CD8-positive, alpha-beta memory T cell (primary cell): ENCODE measurements around the gene BBS9. TPM values are rescaled to one million over a fixed set of nuclear protein-coding genes. Genes with fewer than 3 reads are reported as not detected.
"Not testable (repeated sequence)": the region's sequence is repeated elsewhere in the genome, so short reads cannot be mapped to it uniquely, and the experiment has no call there.

Experiments used
- CTCF ChIA-PET: fragments of 350-600 bp; sonication (Branson Sonifier 250); formaldehyde crosslinking; loops from one replicate; lab custom pipeline; 2021; ENCODE audit warnings: antibody characterized with exemption; lab: Charles Lee
- POLR2A ChIA-PET: fragments of 350-600 bp; sonication (Branson Sonifier 250); formaldehyde crosslinking; loops from one replicate; lab custom pipeline; 2021; ENCODE audit warnings: antibody characterized with exemption; lab: Charles Lee
- DNase-seq, 5 donors: peaks; one replicate each; pipeline versions ENCODE4 v3.0.0 to v3.0.0-alpha.2; 2020 to 2022; ENCODE audit warnings: mixed read lengths in 1 of 5
- H3K27ac ChIP-seq: one replicate; pipeline ENCODE4 v1.7.0; 2013; ENCODE audit warnings: low read depth, mild to moderate bottlenecking, low read length, moderate library complexity
- H3K27me3 ChIP-seq: 2 replicates; pipeline ENCODE4 v1.7.0; 2013; ENCODE audit warnings: low read length, mild to moderate bottlenecking; ENCODE audit not compliant: insufficient read depth, poor library complexity, severe bottlenecking
- H3K36me3 ChIP-seq: 2 replicates; pipeline ENCODE4 v1.7.0; 2013; ENCODE audit warnings: mild to moderate bottlenecking, low read length, moderate library complexity; ENCODE audit not compliant: insufficient read depth
- H3K4me1 ChIP-seq: 2 replicates; pipeline ENCODE4 v1.7.0; 2013; ENCODE audit warnings: mild to moderate bottlenecking, low read length, moderate library complexity; ENCODE audit not compliant: insufficient read depth
- H3K4me3 ChIP-seq: 2 replicates; pipeline ENCODE4 v1.7.0; 2013; ENCODE audit warnings: mild to moderate bottlenecking, low read length
- H3K9me3 ChIP-seq: 2 replicates; pipeline ENCODE4 v1.7.0; 2013; ENCODE audit warnings: mild to moderate bottlenecking, low read length
- H3K27ac Mint-ChIP-seq, 8 donors: one replicate each; pipeline ENCODE4 v1.8.0; 2020 to 2021; ENCODE audit warnings: mixed read lengths in 8 of 8, mild to moderate bottlenecking in 6 of 8, inconsistent platforms in 3 of 8, moderate library complexity in 3 of 8
- H3K27me3 Mint-ChIP-seq, 2 donors: one replicate each; pipeline ENCODE4 v1.8.0; 2020 to 2021; ENCODE audit warnings: mixed read lengths in 2 of 2, mild to moderate bottlenecking in 1 of 2, moderate library complexity in 1 of 2
- H3K36me3 Mint-ChIP-seq, 3 donors: one replicate each; pipeline ENCODE4 v1.8.0; 2020 to 2021; ENCODE audit warnings: mixed read lengths in 3 of 3, inconsistent platforms in 1 of 3, mild to moderate bottlenecking in 1 of 3
- H3K4me1 Mint-ChIP-seq, 3 donors: one replicate each; pipeline ENCODE4 v1.8.0; 2020 to 2021; ENCODE audit warnings: mixed read lengths in 3 of 3, inconsistent platforms in 1 of 3, mild to moderate bottlenecking in 1 of 3
- H3K4me3 Mint-ChIP-seq, 7 donors: one replicate each; pipeline ENCODE4 v1.8.0; 2020 to 2021; ENCODE audit warnings: mixed read lengths in 7 of 7, mild to moderate bottlenecking in 6 of 7, moderate library complexity in 4 of 7, inconsistent platforms in 2 of 7
- H3K9me3 Mint-ChIP-seq, 5 donors: one replicate each; pipeline ENCODE4 v1.8.0; 2020 to 2022; ENCODE audit warnings: mixed read lengths in 5 of 5, mild to moderate bottlenecking in 3 of 5, moderate library complexity in 2 of 5, inconsistent platforms in 1 of 5
- polyA plus RNA-seq: library from polyadenylated mRNA; unstranded; fragments of 300-500 nt; fragmentation: Illumina TruSeq; gene quantifications from one replicate; pipeline ENCODE4 v1.2.3, GENCODE V29; 2021
- total RNA-seq, 2 experiments: library from RNA; stranded (reverse); gene quantifications; one replicate each; pipeline ENCODE4 v1.2.3, GENCODE V29; 2021

Gene BBS9
- total and polyA plus RNA-seq, 3 experiments from 2014 or later: 10.0 to 14.6 (median 11.1) TPM

DNA sequence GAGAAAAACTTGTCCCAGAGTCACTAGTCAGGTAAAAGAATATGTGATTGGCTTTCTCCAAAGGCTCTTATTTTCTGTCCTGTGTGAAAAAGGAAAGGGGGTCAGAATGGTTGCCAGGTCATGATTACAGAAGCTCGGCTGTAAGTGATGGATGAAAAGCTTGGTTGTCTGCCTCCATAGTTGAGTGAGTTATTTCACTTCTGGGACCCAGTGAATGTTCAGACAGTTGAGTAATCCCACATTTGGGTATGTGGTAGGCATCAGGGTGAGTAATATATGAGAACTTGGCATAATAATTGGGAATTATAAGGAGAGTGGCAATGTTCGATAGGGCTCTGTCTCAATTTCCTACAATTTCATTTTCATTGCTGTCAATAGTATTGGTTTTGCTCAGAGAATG is 72.5 kb downstream of the BBS9 start:
- no peaks in the 10 kb centered on the region for H3K9me3 ChIP-seq
- CTCF ChIA-PET: no interaction called here
- no peak overlapping the region for H3K4me3 ChIP-seq
- H3K27ac ChIP-seq: no peak overlapping the region
- no peaks in the 10 kb centered on the region for H3K27me3 ChIP-seq
- Mint-ChIP-seq H3K36me3 (peaks cover 6 to 13% (median 11%) of the 10 kb centered on the region in 3 donors), H3K4me3 (no peak overlapping the region), H3K4me1 (peaks cover 3 to 9% (median 6%) of the 10 kb centered on the region in 3 donors), H3K27ac (no peak overlapping the region), H3K27me3 (no peaks in the 10 kb centered on the region), H3K9me3 (peaks cover 0 to 2% (median 0%) of the 10 kb centered on the region in 5 donors)
- no peaks in the 10 kb centered on the region for H3K36me3 ChIP-seq
- DNase-seq: no peak
- POLR2A ChIA-PET: no interaction called here
- no peaks in the 10 kb centered on the region for H3K4me1 ChIP-seq

DNA sequence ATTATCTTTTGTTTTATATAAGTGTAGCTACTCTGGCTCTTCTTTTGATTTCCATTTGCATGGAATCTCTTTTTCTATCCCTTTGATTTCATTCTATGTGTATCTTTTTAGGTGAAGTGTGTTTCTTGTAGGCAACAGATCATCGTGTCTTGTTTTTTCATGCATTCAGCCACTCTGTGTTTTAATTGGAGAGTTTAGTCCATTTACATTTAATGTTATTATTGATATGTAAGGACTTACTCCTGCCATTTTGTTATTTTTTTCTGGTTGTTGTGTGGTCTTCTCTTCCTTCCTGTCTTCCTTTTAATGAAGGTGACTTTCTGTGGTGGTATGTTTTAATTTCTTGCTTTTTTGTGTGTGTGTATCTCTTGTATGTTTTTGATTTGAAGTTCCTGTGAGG is 81.6 kb downstream of the BBS9 start:
- Mint-ChIP-seq H3K27me3 (no peaks in the 10 kb centered on the region), H3K4me1 (no peaks in the 10 kb centered on the region), H3K9me3 (peaks cover 30 to 44% (median 39%) of the 10 kb centered on the region in 5 donors), H3K4me3 (no peak overlapping the region), H3K27ac (no peak overlapping the region), H3K36me3 (peaks cover 29 to 76% (median 57%) of the 10 kb centered on the region in 3 donors)
- CTCF ChIA-PET: no interaction called here
- Histone ChIP-seq H3K9me3 (no peaks in the 10 kb centered on the region), H3K4me3 (no peak overlapping the region), H3K27ac (no peak overlapping the region), H3K27me3 (no peaks in the 10 kb centered on the region), H3K4me1 (no peaks in the 10 kb centered on the region), H3K36me3 (peaks cover 4% of the 10 kb centered on the region)
- POLR2A ChIA-PET: no interaction called here
- DNase-seq: no peak

DNA sequence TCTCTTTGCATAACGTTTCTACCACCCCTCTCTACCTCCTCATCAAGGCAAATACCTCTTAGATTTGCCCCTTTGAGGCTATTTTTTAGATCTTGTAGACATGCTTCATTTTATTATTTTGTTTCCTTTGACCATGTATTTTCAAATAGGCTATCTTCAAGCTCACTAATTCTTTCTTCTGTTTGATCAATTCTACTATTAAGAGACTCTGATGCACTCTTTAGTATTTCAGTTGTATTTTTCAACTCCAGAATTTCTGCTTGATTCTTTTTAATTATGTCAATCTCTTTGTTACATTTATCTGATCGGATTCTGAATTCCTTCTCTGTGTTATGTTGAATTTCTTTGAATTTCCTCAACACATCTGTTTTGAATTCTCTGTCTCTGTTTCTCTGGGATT is 82.8 kb downstream of the BBS9 start:
- POLR2A ChIA-PET: no interaction called here
- Mint-ChIP-seq H3K36me3 (peaks cover 29 to 76% (median 59%) of the 10 kb centered on the region in 3 donors), H3K27ac (no peak overlapping the region), H3K9me3 (peaks cover 30 to 44% (median 39%) of the 10 kb centered on the region in 5 donors), H3K4me1 (no peaks in the 10 kb centered on the region), H3K4me3 (no peak overlapping the region), H3K27me3 (no peaks in the 10 kb centered on the region)
- CTCF ChIA-PET: no interaction called here
- Histone ChIP-seq H3K36me3 (peaks cover 4% of the 10 kb centered on the region), H3K27ac (no peak overlapping the region), H3K4me1 (no peaks in the 10 kb centered on the region), H3K9me3 (no peaks in the 10 kb centered on the region), H3K4me3 (no peak overlapping the region), H3K27me3 (no peaks in the 10 kb centered on the region)
- DNase-seq: no peak

DNA sequence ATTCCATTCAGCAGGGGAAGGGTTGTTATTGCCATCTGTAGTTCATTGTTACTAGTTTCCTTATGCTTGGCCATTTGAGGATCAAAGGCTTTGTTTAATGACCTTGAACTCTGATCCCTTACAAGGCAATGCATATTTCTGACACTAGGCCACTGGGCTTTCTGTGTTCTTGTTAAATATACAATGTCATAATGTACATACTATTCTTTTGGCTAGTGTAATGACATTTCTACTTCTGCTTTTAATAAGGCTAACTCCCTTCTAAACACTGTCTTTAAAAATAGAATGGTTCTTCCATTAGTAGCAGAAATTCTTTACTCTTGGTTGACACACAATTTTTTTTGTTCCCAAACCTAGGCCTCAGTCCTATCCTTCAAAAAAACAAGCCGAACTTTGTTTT is 86.6 kb downstream of the BBS9 start:
- CTCF ChIA-PET: interaction anchor here (0.6 kb wide), 1 partner anchor 131 kb away, joined by 3 read pairs; no protein-coding TSS in a partner anchor
- Mint-ChIP-seq H3K4me1 (no peaks in the 10 kb centered on the region), H3K27ac (no peak overlapping the region)

DNA sequence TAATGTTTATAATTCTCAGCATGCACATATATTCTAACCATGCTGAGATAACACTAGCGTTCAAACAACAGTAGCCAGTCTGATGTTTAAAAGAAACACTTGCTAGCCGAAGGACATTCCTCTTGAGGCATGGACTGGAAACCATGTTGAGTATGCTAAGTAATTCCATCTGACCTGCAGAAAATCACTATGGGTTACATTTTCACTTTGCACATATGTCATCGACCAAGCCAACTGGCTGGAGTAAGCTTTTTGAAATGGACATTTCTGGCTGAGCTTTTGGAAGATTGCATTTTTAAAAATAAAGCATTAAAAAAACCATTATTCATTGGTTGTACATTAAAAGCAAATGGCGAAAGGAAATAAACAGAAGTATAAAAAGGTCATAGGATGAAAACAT is 88.2 kb downstream of the BBS9 start:
- Histone ChIP-seq H3K36me3 (no peaks in the 10 kb centered on the region), H3K9me3 (no peaks in the 10 kb centered on the region), H3K27ac (no peak overlapping the region), H3K4me1 (no peaks in the 10 kb centered on the region), H3K27me3 (no peaks in the 10 kb centered on the region), H3K4me3 (no peak overlapping the region)
- Mint-ChIP-seq H3K36me3 (peaks cover 14 to 42% (median 30%) of the 10 kb centered on the region in 3 donors), H3K27ac (no peak overlapping the region), H3K4me1 (no peaks in the 10 kb centered on the region), H3K9me3 (peaks cover 2 to 13% (median 8%) of the 10 kb centered on the region in 5 donors), H3K4me3 (no peak overlapping the region), H3K27me3 (no peaks in the 10 kb centered on the region)
- ChIA-PET POLR2A (no interaction called here), CTCF (no interaction called here)
- DNase-seq: no peak

More for the DNA sequence above, 86.6 kb downstream of the BBS9 start:
- Histone ChIP-seq H3K36me3 (peaks cover 4% of the 10 kb centered on the region), H3K27ac (no peak overlapping the region), H3K27me3 (no peaks in the 10 kb centered on the region), H3K4me3 (no peak overlapping the region), H3K9me3 (no peaks in the 10 kb centered on the region), H3K4me1 (no peaks in the 10 kb centered on the region)
- Mint-ChIP-seq H3K4me3 (no peak overlapping the region), H3K27me3 (no peaks in the 10 kb centered on the region), H3K36me3 (peaks cover 25 to 58% (median 46%) of the 10 kb centered on the region in 3 donors), H3K9me3 (peaks cover 18 to 29% (median 20%) of the 10 kb centered on the region in 5 donors)
- POLR2A ChIA-PET: no interaction called here
- DNase-seq: no peak

DNA sequence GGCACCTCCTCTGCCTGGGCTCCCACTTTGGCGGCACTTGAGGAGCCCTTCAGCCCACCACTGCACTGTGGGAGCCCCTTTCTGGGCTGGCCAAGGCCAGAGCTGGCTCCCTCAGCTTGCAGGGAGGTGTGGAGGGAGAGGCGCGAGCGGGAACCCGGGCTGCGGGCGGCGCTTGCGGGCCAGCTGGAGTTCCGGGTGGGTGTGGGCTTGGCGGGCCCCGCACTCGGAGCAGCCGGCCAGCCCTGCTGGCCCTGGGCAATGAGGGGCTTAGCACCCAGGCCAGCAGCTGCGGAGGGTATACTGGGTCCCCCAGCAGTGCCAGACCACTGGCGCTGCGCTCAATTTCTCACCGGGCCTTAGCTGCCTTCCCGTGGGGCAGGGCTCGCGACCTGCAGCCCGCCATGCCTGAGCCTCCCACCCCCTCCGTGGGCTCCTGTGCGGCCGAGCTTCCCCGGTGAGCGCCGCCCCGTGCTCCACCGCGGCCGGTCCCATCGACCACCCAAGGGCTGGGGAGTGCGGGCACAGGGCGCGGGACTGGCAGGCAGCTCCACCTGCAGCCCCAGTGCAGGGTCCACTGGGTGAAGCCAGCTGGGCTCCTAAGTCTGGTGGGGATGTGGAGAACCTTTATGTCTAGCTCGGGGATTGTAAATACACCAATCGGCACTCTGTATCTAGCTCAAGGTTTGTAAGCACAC is 89.6 kb downstream of the BBS9 start:
- CTCF ChIA-PET, H3K9me3 ChIP-seq, H3K4me1 ChIP-seq, H3K36me3 ChIP-seq, H3K27ac ChIP-seq, H3K27me3 Mint-ChIP-seq, DNase-seq, POLR2A ChIA-PET, H3K27me3 ChIP-seq, H3K4me3 ChIP-seq, H3K27ac Mint-ChIP-seq, H3K4me3 Mint-ChIP-seq, H3K4me1 Mint-ChIP-seq: not testable (repeated sequence)
- Mint-ChIP-seq H3K9me3 (peaks cover 0 to 11% (median 6%) of the 10 kb centered on the region in 5 donors), H3K36me3 (peaks cover 12 to 28% (median 22%) of the 10 kb centered on the region in 3 donors)

DNA sequence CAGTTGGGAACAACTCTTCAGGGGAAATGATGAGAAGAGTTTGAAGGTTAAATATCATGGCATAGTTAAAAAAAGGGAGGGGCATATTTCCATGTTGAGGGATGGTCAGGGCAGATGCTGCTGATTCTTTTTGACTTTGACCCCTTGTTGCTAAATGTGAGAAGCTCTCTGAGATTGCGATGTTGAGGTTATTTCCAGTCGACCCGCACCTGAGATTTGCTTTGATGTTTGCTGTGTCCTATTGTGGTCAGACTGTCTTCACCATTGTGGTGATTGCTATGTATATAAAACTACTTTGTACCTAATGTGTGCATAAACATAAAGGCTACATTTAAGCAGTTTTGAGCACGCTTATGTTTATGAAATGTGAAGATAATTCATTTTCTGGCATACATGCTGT is 90.9 kb downstream of the BBS9 start:
- Histone ChIP-seq H3K27me3 (no peaks in the 10 kb centered on the region), H3K4me3 (no peak overlapping the region), H3K27ac (no peak overlapping the region), H3K36me3 (no peaks in the 10 kb centered on the region), H3K4me1 (no peaks in the 10 kb centered on the region), H3K9me3 (no peaks in the 10 kb centered on the region)
- CTCF ChIA-PET: no interaction called here
- H3K9me3 Mint-ChIP-seq: peaks cover 0 to 9% (median 2%) of the 10 kb centered on the region in 5 donors
- no peak for DNase-seq
- peaks cover 10 to 19% (median 15%) of the 10 kb centered on the region in 3 donors for H3K36me3 Mint-ChIP-seq
- peaks cover 0 to 3% (median 0%) of the 10 kb centered on the region in 3 donors for H3K4me1 Mint-ChIP-seq
- POLR2A ChIA-PET: no interaction called here
- H3K27ac Mint-ChIP-seq: no peak overlapping the region
- H3K27me3 Mint-ChIP-seq: no peaks in the 10 kb centered on the region
- H3K4me3 Mint-ChIP-seq: no peak overlapping the region

DNA sequence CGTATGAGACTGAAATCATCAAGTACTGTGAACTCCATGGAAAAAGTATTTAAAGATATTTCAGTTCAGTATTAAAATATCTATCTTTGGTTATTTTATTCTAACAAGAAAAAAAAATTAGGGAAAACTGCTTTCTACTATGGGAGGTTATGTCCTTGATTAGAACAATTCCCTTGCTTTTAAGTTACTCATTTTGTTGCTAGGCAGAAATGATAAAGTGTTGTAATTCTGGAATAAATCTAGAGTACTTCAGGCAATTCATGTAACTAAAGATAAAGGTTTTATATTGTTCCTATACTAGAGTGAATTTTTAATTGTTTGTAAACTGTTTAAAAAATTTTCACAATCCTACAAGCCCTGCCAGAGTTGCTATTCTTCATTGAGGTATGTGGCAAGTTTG is 92.0 kb downstream of the BBS9 start:
- no peaks in the 10 kb centered on the region for H3K9me3 ChIP-seq
- H3K4me1 ChIP-seq: no peaks in the 10 kb centered on the region
- ChIA-PET CTCF (no interaction called here), POLR2A (no interaction called here)
- H3K9me3 Mint-ChIP-seq: peaks cover 0 to 4% (median 0%) of the 10 kb centered on the region in 5 donors
- no peak overlapping the region for H3K27ac Mint-ChIP-seq
- H3K4me1 Mint-ChIP-seq: peaks cover 0 to 3% (median 0%) of the 10 kb centered on the region in 3 donors
- no peaks in the 10 kb centered on the region for H3K27me3 ChIP-seq
- no peak overlapping the region for H3K27ac ChIP-seq
- H3K27me3 Mint-ChIP-seq: no peaks in the 10 kb centered on the region
- H3K36me3 Mint-ChIP-seq: peaks cover 8 to 11% (median 11%) of the 10 kb centered on the region in 3 donors
- H3K36me3 ChIP-seq: no peaks in the 10 kb centered on the region
- DNase-seq: no peak
- no peak overlapping the region for H3K4me3 ChIP-seq
- no peak overlapping the region for H3K4me3 Mint-ChIP-seq
